H1 (cell line): ENCODE measurements around the gene AFF1.

Source experiments
- BACH1 ChIP-seq: IDR thresholded peaks from 2 replicates; pipeline ENCODE4 v1.6.1; 2012; ENCODE audit warnings: low read length, improper control_type of control experiment
- CREB1 ChIP-seq: IDR thresholded peaks from 2 replicates; pipeline ENCODE4 v1.6.1; 2012; ENCODE audit warnings: inconsistent platforms
- EZH2 ChIP-seq: fragments of 200-600 bp; sonication (generic); IDR thresholded peaks from 2 replicates; pipeline ENCODE4 v1.7.1; 2012; ENCODE audit warnings: low read depth, mild to moderate bottlenecking, moderate library complexity, low read length, inconsistent platforms; ENCODE audit not compliant: severe bottlenecking
- JUND ChIP-seq: IDR thresholded peaks from 2 replicates; pipeline ENCODE4 v1.6.1; 2011; ENCODE audit warnings: mild to moderate bottlenecking, improper control_type of control experiment, low read length
- MAFK ChIP-seq: IDR thresholded peaks from 2 replicates; pipeline ENCODE4 v1.6.1; 2012; ENCODE audit warnings: low read depth, mild to moderate bottlenecking, improper control_type of control experiment, low read length
- POLR2A ChIP-seq, 2 experiments: IDR thresholded peaks; 1 replicate in 1 of 2; 2 replicates in 1 of 2; pipeline ENCODE4 v1.6.1; 2011; ENCODE audit warnings: low read depth in 2 of 2, low read length in 2 of 2, mild to moderate bottlenecking in 2 of 2; ENCODE audit errors: control extremely low read depth in 1 of 2
- POU5F1 ChIP-seq: IDR thresholded peaks from 2 replicates; pipeline ENCODE4 v1.6.1; 2011; ENCODE audit warnings: low read depth, mild to moderate bottlenecking, low read length, moderate library complexity
- RAD21 ChIP-seq, 2 experiments: IDR thresholded peaks in 1 of 2; conservative IDR thresholded peaks in 1 of 2; 2 replicates each; pipeline ENCODE4 v1.6.1; 2011; ENCODE audit warnings: low read depth in 2 of 2, low read length in 2 of 2, improper control_type of control experiment in 1 of 2, inconsistent platforms in 1 of 2, mild to moderate bottlenecking in 1 of 2, moderate library complexity in 1 of 2
- RFX5 ChIP-seq: IDR thresholded peaks from 2 replicates; pipeline ENCODE4 v1.6.1; 2011; ENCODE audit warnings: low read depth, low read length, improper control_type of control experiment, borderline replicate concordance
- SRF ChIP-seq: IDR thresholded peaks from 2 replicates; pipeline ENCODE4 v1.6.1; 2011; ENCODE audit warnings: mild to moderate bottlenecking, low read depth, low read length, moderate library complexity
- TF ChIP-seq, protein P1 (sequence below), 3 experiments: IDR thresholded peaks; 1 replicate in 2 of 3; 2 replicates in 1 of 3; pipeline versions ENCODE4 v1.5.1 to v1.6.1; 2011; ENCODE audit warnings: low read length in 3 of 3, mild to moderate bottlenecking in 3 of 3, inconsistent platforms in 2 of 3, low read depth in 1 of 3, moderate library complexity in 1 of 3; ENCODE audit not compliant: insufficient read depth in 1 of 3; ENCODE audit errors: control extremely low read depth in 1 of 3

GRCh38 chr4:87087015-87087414 is 152.2 kb downstream of the AFF1 start:
- TF ChIP-seq, protein P1, sequence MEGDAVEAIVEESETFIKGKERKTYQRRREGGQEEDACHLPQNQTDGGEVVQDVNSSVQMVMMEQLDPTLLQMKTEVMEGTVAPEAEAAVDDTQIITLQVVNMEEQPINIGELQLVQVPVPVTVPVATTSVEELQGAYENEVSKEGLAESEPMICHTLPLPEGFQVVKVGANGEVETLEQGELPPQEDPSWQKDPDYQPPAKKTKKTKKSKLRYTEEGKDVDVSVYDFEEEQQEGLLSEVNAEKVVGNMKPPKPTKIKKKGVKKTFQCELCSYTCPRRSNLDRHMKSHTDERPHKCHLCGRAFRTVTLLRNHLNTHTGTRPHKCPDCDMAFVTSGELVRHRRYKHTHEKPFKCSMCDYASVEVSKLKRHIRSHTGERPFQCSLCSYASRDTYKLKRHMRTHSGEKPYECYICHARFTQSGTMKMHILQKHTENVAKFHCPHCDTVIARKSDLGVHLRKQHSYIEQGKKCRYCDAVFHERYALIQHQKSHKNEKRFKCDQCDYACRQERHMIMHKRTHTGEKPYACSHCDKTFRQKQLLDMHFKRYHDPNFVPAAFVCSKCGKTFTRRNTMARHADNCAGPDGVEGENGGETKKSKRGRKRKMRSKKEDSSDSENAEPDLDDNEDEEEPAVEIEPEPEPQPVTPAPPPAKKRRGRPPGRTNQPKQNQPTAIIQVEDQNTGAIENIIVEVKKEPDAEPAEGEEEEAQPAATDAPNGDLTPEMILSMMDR (IDR thresholded peaks at IDR 0.05; ENCODE audit: control extremely low read depth in 1 of 3, insufficient read depth in 1 of 3, low read depth in 1 of 3, low read length in 3 of 3), result no peak
- no peak for TF ChIP-seq POU5F1
- no peak for TF ChIP-seq BACH1
- TF ChIP-seq SRF, result no peak
- TF ChIP-seq JUND, result no peak
- no peak for TF ChIP-seq MAFK
- no peak for TF ChIP-seq RAD21 (IDR thresholded peaks at IDR 0.05 in 1 of 2, conservative IDR thresholded peaks at IDR 0.05 in 1 of 2; ENCODE audit: low read depth in 2 of 2, low read length in 2 of 2)
- no peak for TF ChIP-seq EZH2
- TF ChIP-seq CREB1, result no peak
- no peak for TF ChIP-seq POLR2A (IDR thresholded peaks at IDR 0.05; ENCODE audit: control extremely low read depth in 1 of 2, low read depth in 2 of 2, low read length in 2 of 2)
- TF ChIP-seq RFX5, result no peak
